Measurements from ENCODE around the gene NADSYN1.
A peak's percentile ranks its signal among the peaks of the same experiment; 100 is the strongest.
"Not testable (repeated sequence)": the region's sequence is repeated elsewhere in the genome, so short reads cannot be mapped to it uniquely, and the experiment has no call there.

The NADSYN1 gene

GRCh38 chr11:71453037-71453917 lies at the start of gene NADSYN1:
Gene NADSYN1, plus strand, starts transcription at chr11:71453203. Its CDS starts 94 bp downstream, at chr11:71453297.
- DNase-seq = peak; percentile 95

GRCh38 chr11:71404209-71404608 lies 48.8 kb upstream of the NADSYN1 start:
- no peak for DNase-seq

GRCh38 chr11:71406681-71407080 lies 46.3 kb upstream of the NADSYN1 start:
- DNase-seq = no peak

- DNase-seq = no peak
These were observed 45.6 kb upstream of the NADSYN1 start for GRCh38 chr11:71407356-71407755.

- no peak for DNase-seq
These were observed 44.2 kb upstream of the NADSYN1 start for GRCh38 chr11:71408826-71409225.

- no peak for DNase-seq
These were observed 42.5 kb upstream of the NADSYN1 start for GRCh38 chr11:71410363-71410966.

- no peak for DNase-seq
These were observed 38.4 kb upstream of the NADSYN1 start for GRCh38 chr11:71414645-71415044.

- peak; percentile 12 for DNase-seq
These were observed 34.4 kb upstream of the NADSYN1 start for GRCh38 chr11:71418643-71419042.

- DNase-seq = no peak
These were observed 32.4 kb upstream of the NADSYN1 start for GRCh38 chr11:71420455-71421241.

GRCh38 chr11:71421392-71421950 lies 31.5 kb upstream of the NADSYN1 start:
- no peak for DNase-seq

GRCh38 chr11:71422318-71422717 lies 30.7 kb upstream of the NADSYN1 start:
- not testable (repeated sequence) for DNase-seq

GRCh38 chr11:71423181-71423790 lies 29.7 kb upstream of the NADSYN1 start:
- DNase-seq = no peak

- no peak for DNase-seq
These were observed 27.6 kb upstream of the NADSYN1 start for GRCh38 chr11:71425409-71425808.

- no peak for DNase-seq
These were observed 27.1 kb upstream of the NADSYN1 start for GRCh38 chr11:71425860-71426259.

GRCh38 chr11:71426413-71426812 lies 26.6 kb upstream of the NADSYN1 start:
- DNase-seq = no peak

GRCh38 chr11:71428861-71429435 lies 24.1 kb upstream of the NADSYN1 start:
- DNase-seq = no peak

- no peak for DNase-seq
These were observed 23.3 kb upstream of the NADSYN1 start for GRCh38 chr11:71429701-71430100.

- no peak for DNase-seq
These were observed 22.8 kb upstream of the NADSYN1 start for GRCh38 chr11:71430166-71430565.

GRCh38 chr11:71431271-71431670 lies 21.7 kb upstream of the NADSYN1 start:
- no peak for DNase-seq

- no peak for DNase-seq
These were observed 20.0 kb upstream of the NADSYN1 start for GRCh38 chr11:71432761-71433647.
